RKO (cell line): ENCODE data around the gene DENND1B.
"Not testable (repeated sequence)": the region's sequence is repeated elsewhere in the genome, so short reads cannot be mapped to it uniquely, and the experiment has no call there.

ENCODE experiments used
- DNase-seq: peaks from one replicate; pipeline ENCODE4 v3.0.0-alpha.2; 2016; ENCODE audit warnings: low spot score

Gene DENND1B

GRCh38 chr1:197744979-197745378 lies 30.3 kb downstream of the DENND1B start:
- no peak for DNase-seq

DNA sequence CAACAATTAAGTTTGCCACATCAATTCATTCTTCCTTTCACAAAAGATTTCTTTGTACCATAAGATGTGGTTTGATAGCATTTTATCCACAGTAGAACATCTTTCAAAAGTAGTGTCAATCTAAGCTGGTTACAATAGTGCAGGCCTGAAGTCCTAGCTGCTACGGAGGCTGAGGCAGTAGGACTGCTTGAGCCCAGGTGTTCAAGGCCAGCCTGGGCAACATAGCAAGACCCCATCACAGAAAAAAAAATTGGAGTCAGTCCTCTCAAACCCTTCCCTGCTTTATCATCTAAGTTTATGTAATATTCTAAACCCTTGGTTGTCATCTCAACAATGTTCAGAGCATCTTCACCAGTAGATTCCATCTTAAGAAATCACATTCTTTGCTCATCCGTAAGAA lies 31.7 kb downstream of the DENND1B start:
- no peak for DNase-seq

- no peak for DNase-seq
Measured at GRCh38 chr1:197740992-197741391, 34.3 kb downstream of the DENND1B start.

- DNase-seq: no peak
Measured at GRCh38 chr1:197738927-197739326, 36.4 kb downstream of the DENND1B start.

DNA sequence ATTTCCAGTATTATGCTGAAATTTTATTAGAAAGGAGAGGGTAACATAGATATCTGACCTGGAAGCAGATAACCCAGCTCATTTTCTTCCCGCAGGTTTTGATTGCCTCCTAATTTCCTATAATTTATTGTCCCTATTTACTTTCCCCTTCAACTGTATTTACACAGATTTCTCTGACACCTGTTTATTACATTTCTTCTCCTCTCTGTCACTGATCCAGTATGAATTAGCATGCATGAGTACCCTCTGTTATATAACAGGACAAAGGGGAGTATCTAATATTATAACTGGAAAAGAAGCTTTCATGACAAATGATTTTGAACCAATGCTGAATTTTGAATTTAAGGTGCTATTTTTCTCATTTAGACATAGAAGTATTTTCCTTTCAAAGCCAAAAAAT lies 37.4 kb downstream of the DENND1B start:
- DNase-seq: no peak

DNA sequence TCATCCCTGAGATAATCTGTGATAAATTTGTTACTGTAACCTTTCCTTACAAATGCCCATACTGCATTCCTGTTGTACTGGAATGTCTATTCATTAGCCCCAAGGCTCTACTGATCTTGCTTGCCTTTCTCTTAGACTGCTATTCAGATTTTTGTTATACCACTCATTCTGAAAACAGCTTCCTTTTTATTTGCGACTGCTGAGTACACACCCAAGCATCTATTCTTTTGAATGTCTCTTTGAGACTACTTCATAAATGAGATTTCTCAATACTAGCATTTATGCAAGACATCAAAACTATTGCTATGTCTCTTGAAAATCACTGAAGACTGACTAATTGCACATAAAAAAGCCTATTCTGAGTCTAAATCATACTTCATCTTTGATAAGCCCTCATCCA lies 38.6 kb downstream of the DENND1B start:
- DNase-seq: no peak

GRCh38 chr1:197735461-197735860 lies 39.8 kb downstream of the DENND1B start:
- no peak for DNase-seq

DNA sequence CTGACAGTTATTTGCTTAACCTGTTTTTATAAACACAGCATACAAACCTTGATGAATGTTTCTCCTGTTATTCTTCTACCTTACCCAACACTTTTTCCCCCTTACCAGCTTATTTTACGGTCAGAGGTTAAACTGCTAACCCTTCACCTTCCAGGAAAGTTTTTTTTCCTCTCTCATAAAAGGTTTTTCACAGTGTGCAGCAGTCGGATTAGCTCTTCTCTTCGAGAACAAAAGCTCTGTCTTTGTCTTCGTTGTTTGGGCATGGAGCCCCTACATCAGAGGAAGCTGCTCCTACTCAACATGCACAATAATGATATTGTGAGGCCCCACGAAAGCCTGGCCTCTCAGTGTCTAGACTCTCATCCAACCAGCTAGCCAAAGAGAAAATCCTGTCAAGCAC lies 42.0 kb downstream of the DENND1B start:
- no peak for DNase-seq

DNA sequence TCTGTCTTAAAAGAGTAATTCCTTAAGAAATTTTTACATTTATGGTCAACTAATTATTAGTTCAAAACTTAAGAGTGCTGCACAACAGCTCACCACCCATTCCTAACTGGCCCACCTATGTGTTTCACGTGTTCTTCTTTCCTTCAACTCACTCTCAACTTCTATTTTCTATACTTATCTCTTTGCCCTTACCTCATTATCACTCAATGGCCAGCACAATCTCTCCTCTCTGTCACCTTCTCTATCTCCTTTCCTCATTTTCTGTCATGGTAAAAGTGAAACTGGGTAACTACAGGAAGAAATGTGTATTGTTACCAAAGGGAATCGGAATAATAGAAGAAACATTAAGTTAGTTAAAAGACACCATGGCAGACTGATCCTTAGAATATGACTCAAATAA lies 43.1 kb downstream of the DENND1B start:
- DNase-seq: no peak

- no peak for DNase-seq
Measured at GRCh38 chr1:197731449-197731848, 43.8 kb downstream of the DENND1B start.

DNA sequence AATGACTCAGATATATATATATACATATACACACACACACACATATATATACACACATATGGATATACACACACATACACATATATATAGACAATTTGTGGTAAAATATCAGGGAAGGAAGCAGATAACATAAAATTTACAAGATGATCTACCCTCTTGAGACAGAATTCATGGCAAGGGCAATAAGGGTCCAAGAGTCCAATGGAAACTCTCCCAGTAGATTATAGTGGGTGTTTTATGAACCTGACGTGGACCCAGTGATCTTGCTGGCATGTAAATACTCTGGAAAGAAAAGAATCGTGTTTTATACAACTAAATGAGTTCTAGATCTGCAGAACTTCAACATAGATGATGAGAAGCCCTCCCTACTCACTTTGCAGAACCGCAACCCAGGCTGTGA lies 49.3 kb downstream of the DENND1B start:
- no peak for DNase-seq

GRCh38 chr1:197725044-197725443 lies 50.2 kb downstream of the DENND1B start:
- DNase-seq: peak; percentile 11

DNA sequence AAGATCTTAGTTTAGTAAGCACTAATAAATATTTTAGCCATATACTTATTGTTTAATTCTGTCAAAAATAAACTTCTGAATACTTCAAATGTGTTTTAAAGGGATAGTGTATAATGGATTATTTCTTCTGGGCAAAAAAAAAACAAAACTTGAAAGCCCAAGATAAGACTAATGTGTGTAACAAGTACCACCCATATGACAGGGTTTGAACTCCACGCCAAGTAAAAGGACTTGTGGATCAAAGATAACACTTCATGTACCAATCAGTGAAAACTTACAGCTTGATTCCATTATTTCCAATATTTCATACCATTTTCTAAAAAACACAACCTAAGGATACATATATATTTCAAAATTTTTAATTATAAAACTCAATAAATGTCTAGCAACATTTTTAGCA lies 59.5 kb downstream of the DENND1B start:
- no peak for DNase-seq

DNA sequence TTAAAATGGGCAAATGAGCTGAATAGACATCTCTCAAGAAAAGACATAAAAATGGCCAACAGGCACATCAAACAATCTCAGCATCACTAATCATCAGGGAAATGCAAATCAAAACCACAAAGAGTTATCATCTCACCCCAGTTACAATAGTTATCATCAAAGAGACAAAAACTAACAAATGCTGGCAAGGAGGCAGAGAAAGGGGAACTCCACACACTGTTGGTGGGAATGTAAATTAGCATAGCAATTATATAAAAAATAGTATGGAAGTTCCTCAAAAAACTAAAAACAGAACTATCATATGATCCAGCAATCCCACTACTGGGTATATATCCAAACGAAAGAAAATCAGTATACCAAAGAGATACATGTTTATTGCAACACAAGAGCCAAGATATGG lies 68.7 kb downstream of the DENND1B start:
- DNase-seq: no peak

GRCh38 chr1:197705941-197706340 lies 69.3 kb downstream of the DENND1B start:
- no peak for DNase-seq

DNA sequence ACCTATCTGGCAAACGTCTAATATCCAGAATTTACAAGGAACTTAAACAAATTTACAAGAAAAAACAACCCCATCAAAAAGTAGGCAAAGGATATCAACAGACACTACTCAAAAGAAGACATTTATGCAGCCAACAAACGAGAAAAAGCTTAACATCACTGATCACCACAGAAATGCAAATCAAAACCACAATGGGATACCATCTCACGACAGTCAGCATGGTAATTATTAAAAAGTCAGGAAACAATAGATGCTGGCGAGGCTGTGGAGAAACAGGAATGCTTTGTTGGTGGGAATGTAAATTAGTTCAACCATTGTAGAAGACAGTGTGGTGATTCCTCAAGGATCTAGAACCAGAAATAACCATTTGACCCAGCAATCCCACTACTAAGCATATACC lies 74.6 kb downstream of the DENND1B start:
- DNase-seq: not testable (repeated sequence)

GRCh38 chr1:197696372-197696771 lies 78.9 kb downstream of the DENND1B start:
- DNase-seq: no peak

GRCh38 chr1:197695961-197696360 lies 79.3 kb downstream of the DENND1B start:
- DNase-seq: no peak

DNA sequence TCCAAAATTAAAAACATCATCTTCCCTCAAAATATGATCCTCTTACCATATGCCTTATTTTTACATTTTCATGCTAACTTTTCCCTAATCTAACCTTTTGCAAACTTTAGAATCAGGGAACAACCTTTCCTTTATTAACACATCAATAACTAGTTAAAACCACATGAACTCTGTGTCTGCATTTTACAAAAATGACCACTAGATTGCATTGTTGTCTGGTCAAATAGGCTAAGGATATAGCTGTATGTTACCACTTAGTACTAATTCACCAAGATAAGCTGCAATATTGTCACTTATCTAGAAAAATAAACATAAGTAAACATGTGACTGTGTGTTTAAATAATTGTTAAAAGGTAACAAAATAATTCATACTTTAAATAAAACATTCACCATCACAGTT lies 82.3 kb downstream of the DENND1B start:
- DNase-seq: peak; percentile 38

- no peak for DNase-seq
Measured at GRCh38 chr1:197691816-197692215, 83.5 kb downstream of the DENND1B start.

- peak; percentile 18 for DNase-seq
Measured at GRCh38 chr1:197690074-197690473, 85.2 kb downstream of the DENND1B start.

- no peak for DNase-seq
Measured at GRCh38 chr1:197688233-197688632, 87.0 kb downstream of the DENND1B start.

DNA sequence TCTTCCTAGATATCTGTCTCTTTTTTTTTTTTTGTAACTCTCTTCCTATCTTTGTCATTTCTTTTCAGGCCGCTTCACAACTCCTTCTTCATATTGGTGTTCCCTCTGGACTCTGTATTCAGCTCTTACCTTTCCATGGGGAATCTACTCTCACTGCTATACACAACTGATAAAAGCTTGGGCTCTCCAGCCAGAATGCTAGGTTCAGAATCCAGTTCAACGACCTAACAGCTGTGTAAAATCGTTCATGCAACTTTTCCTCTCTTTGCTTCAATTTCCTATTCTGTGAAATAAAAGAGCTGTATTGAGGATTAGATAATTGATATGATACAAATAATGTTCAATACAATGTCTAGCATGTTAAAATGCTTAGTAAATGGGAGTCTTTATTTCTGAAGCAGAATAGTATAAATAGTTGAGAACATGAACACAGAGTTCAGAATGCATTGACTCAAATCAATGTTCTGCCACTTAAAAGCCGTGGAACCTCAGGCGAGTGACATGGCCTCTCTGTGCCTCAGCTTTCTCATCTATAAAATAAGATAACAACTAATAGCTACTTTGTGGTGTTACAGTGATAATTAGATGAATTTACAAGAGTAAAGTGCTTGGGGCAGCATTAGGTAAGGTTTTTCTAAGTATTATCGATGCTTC lies 88.5 kb downstream of the DENND1B start:
- DNase-seq: no peak

DNA sequence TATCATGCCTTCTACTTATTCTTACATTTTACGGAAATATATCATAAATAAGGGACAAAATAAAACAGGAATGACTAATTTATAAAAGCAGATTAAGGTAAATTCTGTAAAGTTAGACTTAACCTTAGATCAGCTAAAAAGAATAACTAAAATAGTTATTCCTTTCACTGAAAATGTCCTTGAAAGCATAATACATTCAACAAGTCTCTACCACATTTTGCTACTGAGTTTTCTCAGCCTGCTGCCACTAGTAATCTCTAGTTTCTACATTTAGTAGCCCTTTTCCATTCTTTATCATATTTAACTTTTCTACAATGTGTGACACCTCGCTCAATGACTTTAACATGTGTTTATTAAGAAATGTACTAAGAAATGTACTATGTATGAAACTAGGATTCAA lies 89.0 kb downstream of the DENND1B start:
- no peak for DNase-seq

DNA sequence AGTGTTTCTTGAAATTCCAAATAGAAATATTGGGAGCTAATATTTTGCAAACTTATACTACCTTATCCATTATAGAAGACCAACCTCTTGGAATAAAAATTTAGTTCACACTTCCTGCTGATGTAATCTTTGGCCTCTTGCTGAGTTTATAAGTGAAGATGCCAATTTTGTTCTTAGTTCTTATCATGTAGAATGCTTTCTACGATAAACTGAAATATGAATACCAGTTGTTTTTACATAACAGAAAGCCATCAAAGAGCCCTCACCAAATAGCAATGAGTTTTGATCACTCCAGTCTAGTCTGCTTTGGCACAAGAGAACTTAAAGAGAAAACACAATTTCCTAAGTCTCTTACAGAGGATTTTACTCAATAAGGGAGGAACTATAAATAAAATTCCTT lies 89.5 kb downstream of the DENND1B start:
- no peak for DNase-seq
